CD8-positive, alpha-beta memory T cell (primary cell): ENCODE data around the gene TTC9. TPM values are rescaled to one million over a fixed set of nuclear protein-coding genes. Genes with fewer than 3 reads are reported as not detected.

Experiments
- CTCF ChIA-PET: fragments of 350-600 bp; sonication (Branson Sonifier 250); formaldehyde crosslinking; loops from one replicate; lab custom pipeline; 2021; ENCODE audit warnings: antibody characterized with exemption; lab: Charles Lee
- POLR2A ChIA-PET: fragments of 350-600 bp; sonication (Branson Sonifier 250); formaldehyde crosslinking; loops from one replicate; lab custom pipeline; 2021; ENCODE audit warnings: antibody characterized with exemption; lab: Charles Lee
- DNase-seq, 5 donors: peaks; one replicate each; pipeline versions ENCODE4 v3.0.0 to v3.0.0-alpha.2; 2020 to 2022; ENCODE audit warnings: mixed read lengths in 1 of 5
- H3K27ac ChIP-seq: one replicate; pipeline ENCODE4 v1.7.0; 2013; ENCODE audit warnings: low read depth, mild to moderate bottlenecking, low read length, moderate library complexity
- H3K27me3 ChIP-seq: 2 replicates; pipeline ENCODE4 v1.7.0; 2013; ENCODE audit warnings: low read length, mild to moderate bottlenecking; ENCODE audit not compliant: insufficient read depth, poor library complexity, severe bottlenecking
- H3K36me3 ChIP-seq: 2 replicates; pipeline ENCODE4 v1.7.0; 2013; ENCODE audit warnings: mild to moderate bottlenecking, low read length, moderate library complexity; ENCODE audit not compliant: insufficient read depth
- H3K4me1 ChIP-seq: 2 replicates; pipeline ENCODE4 v1.7.0; 2013; ENCODE audit warnings: mild to moderate bottlenecking, low read length, moderate library complexity; ENCODE audit not compliant: insufficient read depth
- H3K4me3 ChIP-seq: 2 replicates; pipeline ENCODE4 v1.7.0; 2013; ENCODE audit warnings: mild to moderate bottlenecking, low read length
- H3K9me3 ChIP-seq: 2 replicates; pipeline ENCODE4 v1.7.0; 2013; ENCODE audit warnings: mild to moderate bottlenecking, low read length
- H3K27ac Mint-ChIP-seq, 8 donors: one replicate each; pipeline ENCODE4 v1.8.0; 2020 to 2021; ENCODE audit warnings: mixed read lengths in 8 of 8, mild to moderate bottlenecking in 6 of 8, inconsistent platforms in 3 of 8, moderate library complexity in 3 of 8
- H3K27me3 Mint-ChIP-seq, 2 donors: one replicate each; pipeline ENCODE4 v1.8.0; 2020 to 2021; ENCODE audit warnings: mixed read lengths in 2 of 2, mild to moderate bottlenecking in 1 of 2, moderate library complexity in 1 of 2
- H3K36me3 Mint-ChIP-seq, 3 donors: one replicate each; pipeline ENCODE4 v1.8.0; 2020 to 2021; ENCODE audit warnings: mixed read lengths in 3 of 3, inconsistent platforms in 1 of 3, mild to moderate bottlenecking in 1 of 3
- H3K4me1 Mint-ChIP-seq, 3 donors: one replicate each; pipeline ENCODE4 v1.8.0; 2020 to 2021; ENCODE audit warnings: mixed read lengths in 3 of 3, inconsistent platforms in 1 of 3, mild to moderate bottlenecking in 1 of 3
- H3K4me3 Mint-ChIP-seq, 7 donors: one replicate each; pipeline ENCODE4 v1.8.0; 2020 to 2021; ENCODE audit warnings: mixed read lengths in 7 of 7, mild to moderate bottlenecking in 6 of 7, moderate library complexity in 4 of 7, inconsistent platforms in 2 of 7
- H3K9me3 Mint-ChIP-seq, 5 donors: one replicate each; pipeline ENCODE4 v1.8.0; 2020 to 2022; ENCODE audit warnings: mixed read lengths in 5 of 5, mild to moderate bottlenecking in 3 of 5, moderate library complexity in 2 of 5, inconsistent platforms in 1 of 5
- polyA plus RNA-seq: library from polyadenylated mRNA; unstranded; fragments of 300-500 nt; fragmentation: Illumina TruSeq; gene quantifications from one replicate; pipeline ENCODE4 v1.2.3, GENCODE V29; 2021
- total RNA-seq, 2 experiments: library from RNA; stranded (reverse); gene quantifications; one replicate each; pipeline ENCODE4 v1.2.3, GENCODE V29; 2021

TTC9 gene
- total and polyA plus RNA-seq, 3 experiments from 2014 or later, result 5.8 to 12.5 (median 6.5) TPM

DNA sequence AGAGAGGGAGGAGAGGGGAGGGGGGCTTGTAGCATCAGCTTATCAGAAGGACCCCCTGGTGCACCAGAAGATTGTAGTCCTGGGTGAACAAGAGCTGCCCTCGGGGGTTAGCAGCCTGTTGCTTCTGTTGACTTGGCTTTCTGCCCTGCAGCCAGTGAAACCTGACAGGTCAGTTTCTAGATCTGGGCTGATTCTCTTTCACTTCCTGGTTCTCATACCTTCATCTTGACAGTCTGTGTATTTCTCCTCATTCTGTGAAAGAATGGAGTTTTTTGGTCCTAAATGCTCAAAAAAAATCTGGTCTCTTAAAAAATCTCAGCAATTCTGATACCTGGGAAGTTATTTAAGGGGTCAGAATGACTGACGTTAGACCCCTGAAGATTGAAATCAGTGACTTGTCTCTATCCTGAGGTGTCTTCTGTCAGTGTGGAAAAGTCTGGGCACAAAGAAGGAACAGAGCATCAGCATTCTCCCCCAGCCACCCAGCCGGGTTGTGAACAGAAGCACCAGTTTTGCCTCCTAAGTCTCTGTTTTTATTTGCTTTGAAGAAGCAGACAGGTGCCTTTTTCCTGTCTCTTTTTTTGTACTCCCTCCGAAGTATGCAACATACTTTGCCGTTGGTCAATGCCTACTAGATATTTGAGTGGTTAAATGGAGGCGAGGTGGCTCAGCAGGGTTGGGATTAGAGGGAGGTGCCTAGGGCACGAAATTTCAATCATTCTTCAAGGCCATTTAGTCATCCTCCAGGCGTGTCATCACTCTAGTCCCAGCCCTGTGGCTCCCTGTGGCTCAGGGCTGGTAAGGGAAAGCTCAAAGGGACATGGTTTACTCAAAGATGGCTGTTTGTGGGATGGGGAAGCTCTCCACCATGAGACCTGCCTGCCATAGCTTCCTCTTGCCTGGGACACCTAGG lies 24.0 kb downstream of the TTC9 start:
- Mint-ChIP-seq H3K36me3 (peaks cover 2 to 54% (median 10%) of the 10 kb centered on the region in 3 donors), H3K27ac (peak overlapping the region in 5 of 8 donors; percentile 17 to 56 (median 32)), H3K27me3 (no peaks in the 10 kb centered on the region), H3K9me3 (no peaks in the 10 kb centered on the region), H3K4me3 (no peak overlapping the region), H3K4me1 (peaks cover 33 to 55% (median 55%) of the 10 kb centered on the region in 3 donors)
- Histone ChIP-seq H3K27me3 (no peaks in the 10 kb centered on the region), H3K36me3 (peaks cover 13% of the 10 kb centered on the region), H3K9me3 (no peaks in the 10 kb centered on the region), H3K4me1 (peaks cover 58% of the 10 kb centered on the region), H3K4me3 (no peak overlapping the region), H3K27ac (no peak overlapping the region)
- CTCF ChIA-PET, result interaction anchor here (0.5 to 1.9 kb wide), 2 partner anchors 48 to 815 kb away, joined by 3 to 4 read pairs; no protein-coding TSS in a partner anchor
- DNase-seq, result no peak
- POLR2A ChIA-PET, result interaction anchor here (0.7 kb wide), 1 partner anchor 9 kb away, joined by 4 read pairs; no protein-coding TSS in a partner anchor

GRCh38 chr14:70666361-70666686 lies 24.6 kb downstream of the TTC9 start:
- H3K36me3 Mint-ChIP-seq, result peaks cover 2 to 60% (median 14%) of the 10 kb centered on the region in 3 donors
- H3K4me1 Mint-ChIP-seq, result peaks cover 27 to 49% (median 49%) of the 10 kb centered on the region in 3 donors
- no peaks in the 10 kb centered on the region for H3K27me3 ChIP-seq

DNA sequence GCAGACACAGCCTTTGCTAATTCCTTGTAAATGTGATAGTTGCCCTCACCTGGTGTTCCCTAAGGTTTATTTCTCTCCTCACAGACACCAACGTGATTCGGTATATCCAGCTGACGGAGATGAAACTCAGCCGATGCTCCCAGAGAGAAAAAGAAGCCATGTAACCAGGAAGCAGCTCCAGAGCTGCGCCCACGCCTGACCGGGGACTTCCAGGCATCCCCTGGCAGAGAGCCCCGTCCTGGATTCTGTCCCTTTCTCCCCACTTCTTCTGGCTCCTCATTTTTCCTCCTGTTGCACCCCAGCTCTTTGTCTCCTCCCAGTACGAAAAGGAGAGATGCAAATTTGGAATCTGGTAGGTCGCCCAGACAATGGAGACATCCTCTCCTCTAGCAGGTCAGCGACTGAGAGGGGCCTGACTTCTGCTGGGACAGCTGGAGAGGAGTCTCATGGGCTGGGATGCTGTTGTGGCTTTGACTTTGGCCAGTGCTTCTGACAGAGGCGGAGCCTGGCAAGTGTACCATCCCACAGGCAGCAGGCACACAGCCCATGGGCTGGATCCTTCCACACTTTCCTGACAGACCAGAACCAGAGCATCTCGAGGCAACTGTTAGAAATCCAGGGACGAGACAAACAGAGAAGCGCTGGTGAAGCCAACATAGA lies 29.4 kb downstream of the TTC9 start:
- no peaks in the 10 kb centered on the region for H3K27me3 ChIP-seq
- no peak overlapping the region for H3K4me3 ChIP-seq
- ChIA-PET POLR2A (no interaction called here), CTCF (interaction anchor here (2.1 kb wide), 1 partner anchor 10 kb away, joined by 8 read pairs; no protein-coding TSS in a partner anchor)
- DNase-seq, result no peak
- Mint-ChIP-seq H3K36me3 (peaks cover 8 to 81% (median 17%) of the 10 kb centered on the region in 3 donors), H3K9me3 (no peaks in the 10 kb centered on the region), H3K27me3 (no peaks in the 10 kb centered on the region), H3K4me1 (peaks cover 1 to 18% (median 12%) of the 10 kb centered on the region in 3 donors), H3K4me3 (no peak overlapping the region), H3K27ac (peak overlapping the region in 1 of 8 donors; percentile 7)
- H3K4me1 ChIP-seq, result peaks cover 19% of the 10 kb centered on the region
- H3K36me3 ChIP-seq, result peaks cover 13% of the 10 kb centered on the region
- H3K27ac ChIP-seq, result no peak overlapping the region
- H3K9me3 ChIP-seq, result no peaks in the 10 kb centered on the region

More at GRCh38 chr14:70666361-70666686, 24.6 kb downstream of the TTC9 start:
- no peak overlapping the region for H3K4me3 ChIP-seq
- peaks cover 52% of the 10 kb centered on the region for H3K4me1 ChIP-seq
- CTCF ChIA-PET, result interaction anchor here (0.5 to 1.9 kb wide), 2 partner anchors 47 to 814 kb away, joined by 3 to 4 read pairs; no protein-coding TSS in a partner anchor
- no peaks in the 10 kb centered on the region for H3K27me3 Mint-ChIP-seq
- H3K9me3 ChIP-seq, result no peaks in the 10 kb centered on the region
- H3K36me3 ChIP-seq, result peaks cover 13% of the 10 kb centered on the region
- no peak overlapping the region for H3K27ac ChIP-seq
- POLR2A ChIA-PET, result interaction anchor here (0.7 kb wide), 1 partner anchor 9 kb away, joined by 4 read pairs; no protein-coding TSS in a partner anchor
- H3K4me3 Mint-ChIP-seq, result no peak overlapping the region
- no peaks in the 10 kb centered on the region for H3K9me3 Mint-ChIP-seq
- no peak for DNase-seq
- peak overlapping the region in 2 of 8 donors; percentile 21 to 32 for H3K27ac Mint-ChIP-seq

DNA sequence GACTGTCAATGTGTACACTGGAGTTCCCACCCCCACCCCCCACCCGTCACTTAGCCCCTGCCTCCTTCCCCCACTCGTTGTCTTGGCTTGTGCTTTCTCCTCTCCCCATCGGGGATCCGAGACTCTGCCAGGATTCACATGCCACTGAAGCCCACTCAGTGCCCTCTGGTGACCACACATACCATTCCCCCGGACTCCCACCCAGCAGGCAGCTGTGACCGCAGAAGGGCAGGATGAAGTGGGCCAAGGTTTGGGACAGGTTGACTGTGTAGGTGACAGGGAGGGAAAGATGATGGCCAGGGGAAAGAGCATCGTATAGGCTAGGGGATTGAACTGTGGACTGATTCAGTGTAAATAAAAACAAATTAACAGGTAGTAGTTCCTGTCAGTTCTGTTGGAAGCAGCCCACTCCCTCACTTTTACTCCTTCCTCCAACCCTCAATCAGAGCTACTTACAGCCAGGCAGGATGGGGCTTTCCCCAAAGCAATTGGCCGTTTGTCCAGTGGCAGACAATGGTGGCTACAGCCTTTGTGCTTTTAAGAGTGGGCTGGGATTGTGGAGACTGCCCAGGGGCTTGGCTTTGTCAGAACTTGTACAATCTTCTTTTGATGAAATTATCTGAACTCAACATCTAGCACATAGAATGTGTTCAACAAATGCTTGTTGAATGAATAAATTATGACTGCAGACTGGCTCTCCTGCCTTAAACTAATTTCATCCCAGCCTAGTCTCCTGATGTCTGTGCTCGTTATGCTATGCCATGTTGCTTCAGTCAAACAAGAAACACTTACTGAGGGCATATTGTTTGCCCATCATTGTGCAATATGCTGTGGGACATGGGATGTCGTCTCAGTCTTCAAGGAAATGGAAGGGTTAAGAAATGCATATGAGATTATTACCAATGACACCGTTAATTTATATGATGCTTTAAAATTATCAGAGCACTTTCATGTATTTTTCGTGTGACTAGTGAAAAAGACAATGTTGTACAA lies 30.2 kb downstream of the TTC9 start:
- Histone ChIP-seq H3K36me3 (peaks cover 8% of the 10 kb centered on the region), H3K9me3 (no peaks in the 10 kb centered on the region), H3K4me1 (peaks cover 12% of the 10 kb centered on the region), H3K27ac (no peak overlapping the region), H3K4me3 (no peak overlapping the region), H3K27me3 (no peaks in the 10 kb centered on the region)
- Mint-ChIP-seq H3K4me3 (no peak overlapping the region), H3K9me3 (no peaks in the 10 kb centered on the region), H3K4me1 (peaks cover 1 to 10% (median 4%) of the 10 kb centered on the region in 3 donors), H3K36me3 (peaks cover 8 to 79% (median 17%) of the 10 kb centered on the region in 3 donors), H3K27ac (peak overlapping the region in 1 of 8 donors; percentile 47), H3K27me3 (no peaks in the 10 kb centered on the region)
- CTCF ChIA-PET, result no interaction called here
- POLR2A ChIA-PET, result no interaction called here
- DNase-seq, result no peak

DNA sequence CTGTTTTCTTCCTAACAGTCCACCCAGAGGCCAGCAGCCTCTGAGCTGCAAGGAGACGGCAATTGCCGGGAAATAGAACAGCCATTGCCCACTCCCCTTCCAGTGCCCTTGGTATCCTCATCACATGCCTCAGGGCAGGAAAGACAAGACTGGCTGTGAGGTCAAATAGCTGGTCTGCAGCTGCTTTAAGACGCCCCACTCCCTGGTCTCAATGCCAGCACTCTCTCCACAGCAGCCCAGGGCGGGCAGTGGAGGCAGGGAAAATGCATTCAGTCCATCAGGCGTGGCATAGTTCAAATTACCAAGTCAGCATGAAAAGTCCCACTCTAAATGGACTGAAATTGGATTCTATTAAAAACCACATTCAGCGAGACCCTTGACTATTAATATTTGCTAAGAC lies 35.6 kb downstream of the TTC9 start:
- Histone ChIP-seq H3K27ac (no peak overlapping the region), H3K9me3 (no peaks in the 10 kb centered on the region), H3K4me1 (no peaks in the 10 kb centered on the region), H3K36me3 (no peaks in the 10 kb centered on the region), H3K4me3 (no peak overlapping the region), H3K27me3 (no peaks in the 10 kb centered on the region)
- Mint-ChIP-seq H3K4me3 (no peak overlapping the region), H3K9me3 (no peaks in the 10 kb centered on the region), H3K36me3 (peaks cover 0 to 32% (median 15%) of the 10 kb centered on the region in 3 donors), H3K4me1 (peaks cover 0 to 4% (median 1%) of the 10 kb centered on the region in 3 donors), H3K27ac (no peak overlapping the region), H3K27me3 (no peaks in the 10 kb centered on the region)
- DNase-seq, result no peak
- ChIA-PET POLR2A (no interaction called here), CTCF (interaction anchor here (0.9 to 1.0 kb wide), 3 partner anchors 36 to 140 kb away, joined by 3 to 4 read pairs (median 3); no protein-coding TSS in a partner anchor)

GRCh38 chr14:70680748-70681147 lies 39.0 kb downstream of the TTC9 start:
- H3K36me3 ChIP-seq, result no peaks in the 10 kb centered on the region
- Mint-ChIP-seq H3K4me3 (no peak overlapping the region), H3K4me1 (peaks cover 0 to 4% (median 0%) of the 10 kb centered on the region in 3 donors), H3K27me3 (no peaks in the 10 kb centered on the region), H3K9me3 (no peaks in the 10 kb centered on the region), H3K36me3 (peaks cover 0 to 6% (median 5%) of the 10 kb centered on the region in 3 donors), H3K27ac (no peak overlapping the region)
- ChIA-PET POLR2A (no interaction called here), CTCF (no interaction called here)
- no peaks in the 10 kb centered on the region for H3K27me3 ChIP-seq
- no peaks in the 10 kb centered on the region for H3K9me3 ChIP-seq
- H3K4me3 ChIP-seq, result no peak overlapping the region
- DNase-seq, result no peak
- H3K4me1 ChIP-seq, result no peaks in the 10 kb centered on the region
- H3K27ac ChIP-seq, result no peak overlapping the region

GRCh38 chr14:70683983-70684382 lies 42.3 kb downstream of the TTC9 start:
- Histone ChIP-seq H3K4me1 (no peaks in the 10 kb centered on the region), H3K4me3 (no peak overlapping the region), H3K27ac (no peak overlapping the region), H3K27me3 (no peaks in the 10 kb centered on the region), H3K9me3 (no peaks in the 10 kb centered on the region), H3K36me3 (no peaks in the 10 kb centered on the region)
- no peak for DNase-seq
- POLR2A ChIA-PET, result no interaction called here
- CTCF ChIA-PET, result interaction anchor here (1.9 kb wide), 1 partner anchor 30 kb away, joined by 5 read pairs; no protein-coding TSS in a partner anchor
- Mint-ChIP-seq H3K4me3 (no peak overlapping the region), H3K27ac (no peak overlapping the region), H3K27me3 (peaks cover 0 to 1% of the 10 kb centered on the region in 2 donors), H3K9me3 (no peaks in the 10 kb centered on the region), H3K4me1 (no peaks in the 10 kb centered on the region), H3K36me3 (peaks cover 0 to 4% (median 2%) of the 10 kb centered on the region in 3 donors)
